Karpas-422 (cell line): Measurements from ENCODE around the gene SEL1L3. TPM values are rescaled to one million over a fixed set of nuclear protein-coding genes. Genes with fewer than 3 reads are reported as not detected.

Source experiments
- DNase-seq: peaks from one replicate; pipeline ENCODE4 v3.0.0-alpha.2; 2015
- H2AFZ ChIP-seq: fragments of 200-600 bp; sonication (generic); 2 replicates; pipeline ENCODE4 v1.6.1; 2014; ENCODE audit warnings: antibody characterized with exemption, low read length, mixed read lengths
- H3K27ac ChIP-seq: fragments of 200-600 bp; sonication (generic); 2 replicates; pipeline ENCODE4 v1.5.1; 2014; ENCODE audit warnings: mild to moderate bottlenecking, low read length, moderate library complexity
- H3K27me3 ChIP-seq: fragments of 200-600 bp; sonication (generic); 2 replicates; pipeline ENCODE4 v1.6.1; 2014; ENCODE audit warnings: low read length, mixed read lengths
- H3K36me3 ChIP-seq: fragments of 200-600 bp; sonication (generic); 2 replicates; pipeline ENCODE4 v1.6.1; 2014; ENCODE audit warnings: low read length, mixed read lengths; ENCODE audit not compliant: insufficient read depth
- H3K4me1 ChIP-seq: fragments of 200-600 bp; sonication (generic); 2 replicates; pipeline ENCODE4 v1.6.1; 2014; ENCODE audit warnings: mild to moderate bottlenecking, low read length, mixed read lengths
- H3K4me2 ChIP-seq: fragments of 200-600 bp; sonication (generic); 2 replicates; pipeline ENCODE4 v1.6.1; 2014; ENCODE audit warnings: low read length, low read depth, mild to moderate bottlenecking; ENCODE audit not compliant: poor library complexity, severe bottlenecking
- H3K4me3 ChIP-seq: fragments of 200-600 bp; sonication (generic); 2 replicates; pipeline ENCODE4 v1.5.1; 2014; ENCODE audit warnings: mild to moderate bottlenecking, antibody characterized with exemption, low read length, mixed read lengths
- H3K79me2 ChIP-seq: fragments of 200-600 bp; sonication (generic); 2 replicates; pipeline ENCODE4 v1.6.1; 2014; ENCODE audit warnings: mild to moderate bottlenecking, low read length, mixed read lengths
- H3K9ac ChIP-seq: fragments of 200-600 bp; sonication (generic); 2 replicates; pipeline ENCODE4 v1.6.0; 2014; ENCODE audit warnings: low read length
- H3K9me2 ChIP-seq: fragments of 200-600 bp; sonication (generic), shearing (Covaris generic); replicated peaks from 2 replicates; pipeline ENCODE4 v1.6.0; 2014; ENCODE audit warnings: mild to moderate bottlenecking, low read length, moderate library complexity; ENCODE audit not compliant: insufficient read depth
- H3K9me3 ChIP-seq: fragments of 300-700, 200-600 bp; sonication (generic); 2 replicates; pipeline ENCODE4 v1.6.1; 2014; ENCODE audit warnings: low read length, mixed read lengths
- H4K20me1 ChIP-seq: fragments of 200-600 bp; sonication (generic); 2 replicates; pipeline ENCODE4 v1.6.1; 2014; ENCODE audit warnings: mild to moderate bottlenecking, antibody characterized with exemption, low read length, low read depth; ENCODE audit not compliant: insufficient read depth
- total RNA-seq: library from RNA; depleted of rRNA; stranded (reverse); fragments of >200 nt; shearing (Covaris generic); gene quantifications from 2 replicates; pipeline ENCODE4 v1.2.3, GENCODE V29; 2014; ENCODE audit warnings: low replicate concordance

The SEL1L3 gene
- total RNA-seq, 1 experiment from 2014 or later: 271 TPM

- no peak overlapping the region for H3K9ac ChIP-seq
- no peaks in the 10 kb centered on the region for H3K9me3 ChIP-seq
- H3K27ac ChIP-seq: no peak overlapping the region
- H4K20me1 ChIP-seq: peaks cover 3% of the 10 kb centered on the region; the same call in 1 of the 2 replicates
- no peaks in the 10 kb centered on the region for H3K9me2 ChIP-seq
- no peaks in the 10 kb centered on the region for H3K27me3 ChIP-seq
- H3K36me3 ChIP-seq: peaks cover 75% of the 10 kb centered on the region
- peaks cover 33% of the 10 kb centered on the region for H3K79me2 ChIP-seq
- H3K4me3 ChIP-seq: no peak overlapping the region
- peaks cover 10% of the 10 kb centered on the region for H3K4me1 ChIP-seq
- H3K4me2 ChIP-seq: no peak overlapping the region
- no peak overlapping the region for H2AFZ ChIP-seq
- DNase-seq: no peak
Observed at GRCh38 chr4:25809996-25810395, 52.8 kb downstream of the SEL1L3 start.

DNA sequence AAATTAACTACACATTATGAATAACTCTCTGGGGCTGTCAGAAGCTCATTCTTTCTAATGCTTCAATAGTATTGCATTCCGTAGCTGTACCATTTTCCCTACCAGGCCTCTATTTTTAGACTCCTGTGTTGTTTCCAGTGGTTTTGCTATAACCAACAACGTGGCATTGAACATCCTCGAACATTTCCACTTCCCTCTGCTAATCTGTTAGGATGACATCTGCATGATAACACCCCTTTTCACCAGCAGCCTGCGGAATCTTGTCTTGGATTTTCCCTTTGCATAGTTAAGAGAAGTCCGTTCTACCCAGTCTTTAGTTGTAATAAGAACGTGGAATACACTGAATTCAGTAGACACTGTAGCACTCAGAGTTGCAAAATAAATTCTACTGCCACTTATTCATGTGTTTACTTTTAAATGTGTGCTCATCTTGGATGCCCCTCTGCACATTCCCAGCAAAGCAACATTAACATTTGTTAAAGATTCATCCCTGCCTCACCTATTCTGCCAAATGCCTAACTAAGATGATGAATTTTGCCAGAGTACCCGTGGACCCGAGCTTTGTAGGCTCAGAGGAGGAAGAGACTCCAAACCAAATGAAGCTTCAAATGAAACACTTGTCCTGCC, 55.6 kb downstream of the SEL1L3 start:
- no peaks in the 10 kb centered on the region for H3K9me2 ChIP-seq
- peaks cover 75% of the 10 kb centered on the region for H3K36me3 ChIP-seq
- no peak overlapping the region for H3K9ac ChIP-seq
- no peaks in the 10 kb centered on the region for H3K9me3 ChIP-seq
- no peak for DNase-seq
- no peak overlapping the region for H3K4me3 ChIP-seq
- no peak overlapping the region for H2AFZ ChIP-seq
- peaks cover 2% of the 10 kb centered on the region; the same call in 1 of the 2 replicates for H4K20me1 ChIP-seq
- H3K4me2 ChIP-seq: no peak overlapping the region
- no peaks in the 10 kb centered on the region for H3K27me3 ChIP-seq
- H3K4me1 ChIP-seq: peaks cover 10% of the 10 kb centered on the region
- H3K79me2 ChIP-seq: peaks cover 18% of the 10 kb centered on the region
- H3K27ac ChIP-seq: no peak overlapping the region

GRCh38 chr4:25805255-25805860, 57.4 kb downstream of the SEL1L3 start:
- no peak overlapping the region for H3K4me2 ChIP-seq
- no peaks in the 10 kb centered on the region for H3K9me2 ChIP-seq
- no peak overlapping the region for H2AFZ ChIP-seq
- peaks cover 13% of the 10 kb centered on the region for H3K79me2 ChIP-seq
- no peak overlapping the region for H3K9ac ChIP-seq
- peaks cover 10% of the 10 kb centered on the region for H3K4me1 ChIP-seq
- peaks cover 71% of the 10 kb centered on the region for H3K36me3 ChIP-seq
- H4K20me1 ChIP-seq: no peaks in the 10 kb centered on the region
- no peaks in the 10 kb centered on the region for H3K9me3 ChIP-seq
- no peak for DNase-seq
- no peak overlapping the region for H3K4me3 ChIP-seq
- no peaks in the 10 kb centered on the region for H3K27me3 ChIP-seq
- H3K27ac ChIP-seq: no peak overlapping the region

GRCh38 chr4:25803720-25804225, 59.0 kb downstream of the SEL1L3 start:
- H3K27me3 ChIP-seq: no peaks in the 10 kb centered on the region
- no peaks in the 10 kb centered on the region for H4K20me1 ChIP-seq
- DNase-seq: peak; percentile 33
- H3K9me3 ChIP-seq: no peaks in the 10 kb centered on the region
- no peak overlapping the region for H3K4me2 ChIP-seq
- no peak overlapping the region for H3K4me3 ChIP-seq
- H3K27ac ChIP-seq: no peak overlapping the region
- peaks cover 10% of the 10 kb centered on the region for H3K4me1 ChIP-seq
- peaks cover 74% of the 10 kb centered on the region for H3K36me3 ChIP-seq
- no peak overlapping the region for H2AFZ ChIP-seq
- no peaks in the 10 kb centered on the region for H3K9me2 ChIP-seq
- H3K79me2 ChIP-seq: peaks cover 20% of the 10 kb centered on the region
- no peak overlapping the region for H3K9ac ChIP-seq

DNA sequence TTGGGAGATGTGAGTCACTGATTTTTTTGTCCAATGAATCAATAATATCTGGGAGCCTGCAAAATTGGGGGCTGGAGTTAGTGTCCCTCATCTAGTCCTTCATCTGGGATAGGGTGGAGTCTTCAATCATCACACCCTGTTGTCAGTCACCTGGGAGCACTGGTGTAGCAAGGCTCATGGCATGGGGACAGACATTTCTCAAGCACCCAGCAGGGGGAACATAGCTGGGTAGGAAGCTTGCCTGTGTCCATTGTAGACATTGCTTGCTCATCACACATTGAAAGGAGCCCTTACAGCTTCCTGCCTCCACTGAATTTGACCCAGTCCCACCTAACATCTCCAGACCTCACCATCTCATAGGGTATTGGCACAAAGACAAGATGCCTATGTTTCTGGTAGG, 61.2 kb downstream of the SEL1L3 start:
- no peak for DNase-seq

DNA sequence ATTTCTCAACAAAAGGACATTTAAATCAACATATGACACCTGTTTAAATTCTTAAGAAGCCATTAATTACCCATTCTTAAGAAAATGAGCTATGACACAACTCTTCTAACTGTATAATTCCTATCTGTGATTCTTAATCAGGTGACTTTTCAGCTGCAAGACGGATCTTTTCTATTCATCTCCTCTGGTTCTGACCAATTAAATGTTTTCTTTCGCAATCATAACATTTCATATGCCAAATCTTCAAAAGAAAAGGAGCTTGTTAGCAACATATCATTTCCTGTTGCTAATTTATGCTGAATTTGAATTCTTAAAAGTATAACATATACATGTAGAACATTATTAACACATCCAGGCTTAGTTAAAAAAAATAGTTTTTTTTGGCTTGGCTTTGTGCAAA, 62.5 kb downstream of the SEL1L3 start:
- no peak for DNase-seq
- Histone ChIP-seq H4K20me1 (no peaks in the 10 kb centered on the region), H3K9ac (no peak overlapping the region), H3K36me3 (peaks cover 74% of the 10 kb centered on the region), H3K9me3 (no peaks in the 10 kb centered on the region), H3K27ac (no peak overlapping the region), H3K4me1 (peaks cover 2% of the 10 kb centered on the region), H3K4me3 (no peak overlapping the region), H3K27me3 (no peaks in the 10 kb centered on the region), H3K9me2 (no peaks in the 10 kb centered on the region), H3K79me2 (peaks cover 16% of the 10 kb centered on the region; the same call in 1 of the 2 replicates), H2AFZ (no peak overlapping the region), H3K4me2 (no peak overlapping the region)

More for the DNA sequence above, 61.2 kb downstream of the SEL1L3 start:
- H3K79me2 ChIP-seq: 0 out of 2 replicates have a peak, but pooled peaks cover 12% of the 10 kb centered on the region
- H3K36me3 ChIP-seq: peaks cover 72% of the 10 kb centered on the region
- H2AFZ ChIP-seq: no peak overlapping the region
- H3K4me1 ChIP-seq: peaks cover 10% of the 10 kb centered on the region
- H3K9me2 ChIP-seq: no peaks in the 10 kb centered on the region
- H3K27ac ChIP-seq: no peak overlapping the region
- no peak overlapping the region for H3K4me2 ChIP-seq
- no peaks in the 10 kb centered on the region for H3K27me3 ChIP-seq
- H3K9me3 ChIP-seq: no peaks in the 10 kb centered on the region
- no peaks in the 10 kb centered on the region for H4K20me1 ChIP-seq
- H3K9ac ChIP-seq: no peak overlapping the region
- no peak overlapping the region for H3K4me3 ChIP-seq

DNA sequence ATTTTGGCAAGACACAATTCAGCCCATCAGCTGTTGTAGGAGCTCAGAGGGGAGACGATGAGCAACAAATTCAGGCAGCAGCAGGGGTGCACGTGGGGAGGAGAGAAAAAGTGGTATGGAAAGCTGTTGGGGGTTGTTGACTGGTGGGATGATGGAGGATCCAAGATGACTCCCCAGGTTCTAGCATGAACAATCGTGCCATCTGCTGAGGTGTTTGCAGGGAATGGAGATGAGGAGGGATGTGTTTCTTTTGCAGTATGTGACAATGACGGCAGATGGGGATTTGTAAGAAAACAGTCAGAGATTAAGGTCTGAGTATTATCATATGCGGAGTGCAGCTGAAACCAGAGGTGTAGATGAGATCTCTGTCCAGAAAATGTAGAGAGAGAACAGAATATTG, 63.3 kb downstream of the SEL1L3 start:
- Histone ChIP-seq H3K79me2 (peaks cover 14% of the 10 kb centered on the region; the same call in 1 of the 2 replicates), H3K27me3 (no peaks in the 10 kb centered on the region), H3K4me3 (no peak overlapping the region), H3K9me2 (no peaks in the 10 kb centered on the region), H3K36me3 (peaks cover 69% of the 10 kb centered on the region), H3K4me2 (no peak overlapping the region), H3K4me1 (no peaks in the 10 kb centered on the region), H3K27ac (no peak overlapping the region), H3K9me3 (no peaks in the 10 kb centered on the region), H3K9ac (no peak overlapping the region), H2AFZ (no peak overlapping the region), H4K20me1 (no peaks in the 10 kb centered on the region)
- DNase-seq: no peak

GRCh38 chr4:25797136-25797535, 65.7 kb downstream of the SEL1L3 start:
- Histone ChIP-seq H3K27ac (no peak overlapping the region), H3K79me2 (peaks cover 18% of the 10 kb centered on the region; the same call in 1 of the 2 replicates), H3K9me2 (no peaks in the 10 kb centered on the region), H3K4me1 (peaks cover 22% of the 10 kb centered on the region), H3K4me2 (no peak overlapping the region), H3K36me3 (peaks cover 69% of the 10 kb centered on the region), H2AFZ (no peak overlapping the region), H3K9me3 (no peaks in the 10 kb centered on the region), H4K20me1 (no peaks in the 10 kb centered on the region), H3K9ac (no peak overlapping the region), H3K4me3 (no peak overlapping the region), H3K27me3 (no peaks in the 10 kb centered on the region)
- no peak for DNase-seq
